GM23338 (cell line): ENCODE results near the gene PARVG. TPM values are rescaled to one million over a fixed set of nuclear protein-coding genes. Genes with fewer than 3 reads are reported as not detected.

Experiments used
- ATAC-seq: fragments of 200-7000 bp; cut with Tn5 transposase; 3 replicates; pipeline ENCODE4 v1.9.1; 2020
- DNase-seq: peaks from one replicate; pipeline ENCODE4 v3.0.0-alpha.2; 2015; ENCODE audit warnings: low spot score
- H2AFZ ChIP-seq: fragments of 200-600 bp; sonication (generic); 2 replicates; pipeline ENCODE4 v1.8.0; 2016; ENCODE audit warnings: antibody characterized with exemption, mild to moderate bottlenecking, moderate library complexity
- H3F3A ChIP-seq: fragments of 200-600 bp; sonication (generic); replicated peaks from 2 replicates; pipeline ENCODE4 v1.8.0; 2017; ENCODE audit warnings: antibody characterized with exemption, mixed run types, low read depth
- H3K27ac ChIP-seq: fragments of 200-600 bp; sonication (generic); 2 replicates; pipeline ENCODE4 v1.6.1; 2016; ENCODE audit warnings: low read depth
- H3K27me3 ChIP-seq: fragments of 200-600 bp; sonication (generic); 2 replicates; pipeline ENCODE4 v1.8.0; 2016; ENCODE audit warnings: mild to moderate bottlenecking, mixed run types, moderate library complexity; ENCODE audit not compliant: insufficient read depth
- H3K36me3 ChIP-seq: fragments of 200-600 bp; sonication (generic); 2 replicates; pipeline ENCODE4 v1.8.0; 2016; ENCODE audit warnings: mild to moderate bottlenecking; ENCODE audit not compliant: insufficient read depth
- H3K4me1 ChIP-seq: fragments of 200-600 bp; sonication (generic); 2 replicates; pipeline ENCODE4 v1.8.0; 2016; ENCODE audit warnings: mild to moderate bottlenecking, moderate library complexity; ENCODE audit not compliant: insufficient read depth
- H3K4me2 ChIP-seq: fragments of 200-600 bp; sonication (generic); 2 replicates; pipeline ENCODE4 v1.7.1; 2017; ENCODE audit warnings: mixed run types
- H3K4me3 ChIP-seq: fragments of 200-600 bp; sonication (generic); 2 replicates; pipeline ENCODE4 v1.6.1; 2016; ENCODE audit warnings: mixed run types
- H3K79me2 ChIP-seq: fragments of 200-600 bp; sonication (generic); replicated peaks from 2 replicates; pipeline ENCODE4 v1.8.0; 2017; ENCODE audit warnings: mild to moderate bottlenecking; ENCODE audit not compliant: insufficient read depth
- H3K9me2 ChIP-seq: fragments of 200-600 bp; sonication (generic); 2 replicates; pipeline ENCODE4 v1.8.0; 2017; ENCODE audit not compliant: insufficient read depth
- H4K20me1 ChIP-seq: fragments of 200-600 bp; sonication (generic); replicated peaks from 2 replicates; pipeline ENCODE4 v1.8.0; 2017; ENCODE audit warnings: mild to moderate bottlenecking; ENCODE audit not compliant: insufficient read depth
- H3K27ac Mint-ChIP-seq: 2 replicates; pipeline ENCODE4 v1.8.0; 2020; ENCODE audit warnings: inconsistent platforms, mild to moderate bottlenecking, moderate library complexity, mixed read lengths
- H3K27me3 Mint-ChIP-seq: 3 replicates; pipeline ENCODE4 v1.8.0; 2022; ENCODE audit warnings: low read depth, mild to moderate bottlenecking, moderate library complexity, mixed read lengths, inconsistent platforms; ENCODE audit not compliant: insufficient read depth, poor library complexity
- H3K36me3 Mint-ChIP-seq: 3 replicates; pipeline ENCODE4 v1.8.0; 2021; ENCODE audit warnings: low read depth, mild to moderate bottlenecking, inconsistent platforms, moderate library complexity, mixed read lengths
- H3K4me1 Mint-ChIP-seq: 3 replicates; pipeline ENCODE4 v1.8.0; 2020; ENCODE audit warnings: mild to moderate bottlenecking, inconsistent platforms, mixed read lengths
- H3K4me3 Mint-ChIP-seq: 3 replicates; pipeline ENCODE4 v1.8.0; 2021; ENCODE audit warnings: moderate library complexity, mild to moderate bottlenecking, inconsistent platforms, mixed read lengths
- H3K9me3 Mint-ChIP-seq: 3 replicates; pipeline ENCODE4 v1.8.0; 2020; ENCODE audit warnings: moderate library complexity, mild to moderate bottlenecking, inconsistent platforms, mixed read lengths
- CREB1 ChIP-seq: fragments of 250-450 bp; sonication (Bioruptor Pico); IDR thresholded peaks from 2 replicates; pipeline ENCODE4 v1.5.0; 2020; ENCODE audit warnings: low read depth, mild to moderate bottlenecking, moderate library complexity
- CTCF ChIP-seq, 2 experiments: fragments of 200-600 bp in 1 of 2; sonication (generic) in 1 of 2; conservative IDR thresholded peaks; 2 replicates each; pipeline versions ENCODE4 v1.5.1 to v1.6.1; 2016 to 2017; ENCODE audit warnings: antibody characterized with exemption in 2 of 2, low read depth in 2 of 2, mild to moderate bottlenecking in 2 of 2, moderate library complexity in 1 of 2
- ETS1 ChIP-seq: IDR thresholded peaks from 2 replicates; pipeline ENCODE4 v1.6.1; 2016; ENCODE audit warnings: antibody characterized with exemption
- EZH2 ChIP-seq: fragments of 200-600 bp; sonication (generic); IDR thresholded peaks from one replicate; pipeline ENCODE4 v1.8.0; 2017; ENCODE audit warnings: antibody characterized with exemption, mild to moderate bottlenecking, low read depth; ENCODE audit not compliant: unreplicated experiment
- EZH2phosphoT487 ChIP-seq: fragments of 200-600 bp; sonication (generic); IDR thresholded peaks from one replicate; pipeline ENCODE4 v1.8.1; 2018; ENCODE audit warnings: antibody characterized with exemption; ENCODE audit not compliant: unreplicated experiment
- JUNB ChIP-seq: IDR thresholded peaks from one replicate; pipeline ENCODE4 v1.6.1; 2016; ENCODE audit warnings: antibody characterized with exemption; ENCODE audit not compliant: unreplicated experiment
- NANOG ChIP-seq: IDR thresholded peaks from 2 replicates; pipeline ENCODE4 v1.6.1; 2016; ENCODE audit warnings: antibody characterized with exemption, borderline replicate concordance
- POLR2AphosphoS5 ChIP-seq: IDR thresholded peaks from 2 replicates; pipeline ENCODE4 v1.6.1; 2016; ENCODE audit warnings: antibody characterized with exemption, low read depth
- REST ChIP-seq: IDR thresholded peaks from one replicate; pipeline ENCODE4 v1.6.1; 2018; ENCODE audit warnings: antibody characterized with exemption; ENCODE audit not compliant: unreplicated experiment
- STAT1 ChIP-seq: IDR thresholded peaks from one replicate; pipeline ENCODE4 v1.6.1; 2016; ENCODE audit warnings: antibody characterized with exemption; ENCODE audit not compliant: unreplicated experiment
- ZNF114 ChIP-seq: fragments of 250-450 bp; sonication (Bioruptor Pico); IDR thresholded peaks from 2 replicates; pipeline ENCODE4 v1.5.0; 2020; ENCODE audit warnings: mild to moderate bottlenecking, moderate library complexity
- ZNF331 ChIP-seq: fragments of 250-450 bp; sonication (Bioruptor Pico); IDR thresholded peaks from 2 replicates; pipeline ENCODE4 v1.5.0; 2020; ENCODE audit warnings: low read depth, mild to moderate bottlenecking, moderate library complexity
- ZNF462 ChIP-seq: fragments of 250-450 bp; sonication (Bioruptor Pico); IDR thresholded peaks from 2 replicates; pipeline ENCODE4 v1.5.0; 2020; ENCODE audit warnings: mild to moderate bottlenecking, moderate library complexity
- polyA plus RNA-seq: library from polyadenylated mRNA; unstranded; fragments of >200 nt; fragmentation: Nextera tagmentation; extraction: Ambion mirVana; gene quantifications from 2 replicates; pipeline ENCODE4 v1.2.1, GENCODE V29; 2016
- total RNA-seq: library from RNA; depleted of rRNA; stranded (reverse); fragments of >200 nt; shearing (Covaris generic); gene quantifications from 2 replicates; pipeline ENCODE4 v1.2.3, GENCODE V29; 2014

PARVG gene
- total and polyA plus RNA-seq, 2 experiments from 2014 or later: 0.14 to 0.31 TPM

- no peaks in the 10 kb centered on the region for H3K79me2 ChIP-seq
- no peak overlapping the region for H3K4me3 ChIP-seq
- no peaks in the 10 kb centered on the region for H3K9me2 ChIP-seq
- ATAC-seq (no peak), DNase-seq (no peak)
- H4K20me1 ChIP-seq: no peaks in the 10 kb centered on the region
- Mint-ChIP-seq H3K4me1 (peaks cover 4% of the 10 kb centered on the region; the same call in 1 of the 3 replicates), H3K9me3 (peaks cover 4% of the 10 kb centered on the region; the same call in 1 of the 3 replicates), H3K4me3 (no peak overlapping the region), H3K36me3 (no peaks in the 10 kb centered on the region), H3K27ac (no peak overlapping the region), H3K27me3 (peaks cover 8% of the 10 kb centered on the region)
- H3K27ac ChIP-seq: no peak overlapping the region
- TF ChIP-seq ZNF114 (CRISPR knock-in tag): no peak
- no peak for TF ChIP-seq JUNB
- no peak for TF ChIP-seq REST
- no peak for TF ChIP-seq CREB1
- TF ChIP-seq EZH2phosphoT487: no peak
- TF ChIP-seq STAT1: no peak
- no peak for TF ChIP-seq ZNF331 (CRISPR knock-in tag)
- no peak for TF ChIP-seq ZNF462 (CRISPR knock-in tag)
- no peak for TF ChIP-seq NANOG
- no peak for TF ChIP-seq CTCF (conservative IDR thresholded peaks at IDR 0.05; ENCODE audit: low read depth in 2 of 2)
- TF ChIP-seq ETS1: no peak
- no peak for TF ChIP-seq POLR2AphosphoS5
- TF ChIP-seq EZH2: no peak
- no peaks in the 10 kb centered on the region for H3F3A ChIP-seq
- H3K36me3 ChIP-seq: no peaks in the 10 kb centered on the region
- H3K27me3 ChIP-seq: no peaks in the 10 kb centered on the region
- no peak overlapping the region; the same call in 1 of the 2 replicates for H2AFZ ChIP-seq
- no peak overlapping the region for H3K4me2 ChIP-seq
- H3K4me1 ChIP-seq: no peaks in the 10 kb centered on the region
These were observed 15.5 kb downstream of the PARVG start for GRCh38 chr22:44196241-44196640.
